Testis (tissue), 2 donors: ENCODE results near the gene ARID1B.

Source experiments
- POLR2A ChIP-seq: fragments of 450-650 bp; IDR thresholded peaks from one replicate; pipeline ENCODE4 v1.6.1; 2017; ENCODE audit warnings: antibody characterized with exemption, mild to moderate bottlenecking, moderate library complexity
- TF ChIP-seq, protein P1 (sequence below), 3 experiments: fragments of 450-650 bp in 2 of 3; fragments of 200-600 bp in 1 of 3; sonication (generic) in 1 of 3; IDR thresholded peaks; one replicate each; pipeline ENCODE4 v1.5.1; 2016 to 2019; ENCODE audit warnings: antibody characterized with exemption in 3 of 3, mild to moderate bottlenecking in 2 of 3, moderate library complexity in 1 of 3

DNA sequence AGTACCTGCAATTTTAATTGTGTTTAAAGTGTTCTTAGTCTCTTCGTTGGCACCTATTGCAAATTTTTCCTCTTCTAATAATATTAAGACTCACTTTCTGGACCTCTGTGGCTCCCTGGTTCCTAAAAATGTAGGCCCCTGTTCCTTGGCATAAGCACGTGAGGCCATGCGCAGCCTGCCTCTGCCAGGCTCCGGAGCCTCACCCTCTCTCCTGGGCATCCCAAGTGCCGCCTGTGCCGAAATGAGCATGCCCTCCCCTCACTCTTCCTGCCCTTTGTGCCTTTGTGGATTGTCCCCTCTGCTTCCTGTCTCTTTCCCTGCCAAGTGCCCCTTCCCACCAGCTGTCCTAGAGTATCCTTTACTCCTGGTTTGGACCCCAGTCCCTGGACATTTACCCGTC, 300.1 kb downstream of the ARID1B start:
- no peak for TF ChIP-seq POLR2A
- TF ChIP-seq, protein P1, sequence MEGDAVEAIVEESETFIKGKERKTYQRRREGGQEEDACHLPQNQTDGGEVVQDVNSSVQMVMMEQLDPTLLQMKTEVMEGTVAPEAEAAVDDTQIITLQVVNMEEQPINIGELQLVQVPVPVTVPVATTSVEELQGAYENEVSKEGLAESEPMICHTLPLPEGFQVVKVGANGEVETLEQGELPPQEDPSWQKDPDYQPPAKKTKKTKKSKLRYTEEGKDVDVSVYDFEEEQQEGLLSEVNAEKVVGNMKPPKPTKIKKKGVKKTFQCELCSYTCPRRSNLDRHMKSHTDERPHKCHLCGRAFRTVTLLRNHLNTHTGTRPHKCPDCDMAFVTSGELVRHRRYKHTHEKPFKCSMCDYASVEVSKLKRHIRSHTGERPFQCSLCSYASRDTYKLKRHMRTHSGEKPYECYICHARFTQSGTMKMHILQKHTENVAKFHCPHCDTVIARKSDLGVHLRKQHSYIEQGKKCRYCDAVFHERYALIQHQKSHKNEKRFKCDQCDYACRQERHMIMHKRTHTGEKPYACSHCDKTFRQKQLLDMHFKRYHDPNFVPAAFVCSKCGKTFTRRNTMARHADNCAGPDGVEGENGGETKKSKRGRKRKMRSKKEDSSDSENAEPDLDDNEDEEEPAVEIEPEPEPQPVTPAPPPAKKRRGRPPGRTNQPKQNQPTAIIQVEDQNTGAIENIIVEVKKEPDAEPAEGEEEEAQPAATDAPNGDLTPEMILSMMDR (IDR thresholded peaks at IDR 0.05), result no peak
